GM19023 (cell line): ENCODE results near the gene RPS6KB2.

Experiments
- ATAC-seq: cut with Tn5 transposase; IDR thresholded peaks from one replicate; pipeline ENCODE4 v1.9.1; 2021; ENCODE audit warnings: mild to moderate bottlenecking, moderate library complexity; ENCODE audit not compliant: unreplicated experiment

The RPS6KB2 gene

DNA sequence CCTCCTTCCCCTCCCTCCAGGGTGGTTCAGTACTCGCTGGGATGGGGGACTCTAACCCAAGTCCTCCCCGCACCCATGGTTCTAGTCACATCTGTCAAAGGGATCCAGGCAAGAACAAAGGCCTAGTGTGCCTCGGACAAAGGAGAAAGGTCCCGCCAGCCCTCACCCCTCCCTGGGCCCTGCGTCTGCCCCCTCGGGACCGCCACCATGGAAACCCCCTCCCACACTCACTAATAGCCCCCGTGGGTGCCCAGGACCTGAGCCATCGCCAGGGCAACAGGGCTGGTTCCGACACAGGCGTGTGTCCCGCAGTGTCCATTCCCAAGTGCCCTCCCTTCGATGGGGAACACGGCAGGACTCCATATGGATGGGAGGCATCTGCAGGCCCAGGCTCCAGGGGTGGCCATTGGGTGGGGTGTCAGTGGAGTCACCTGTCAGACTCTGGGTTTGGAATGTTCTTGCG, 17.9 kb upstream of the RPS6KB2 start:
- ATAC-seq, result no peak

DNA sequence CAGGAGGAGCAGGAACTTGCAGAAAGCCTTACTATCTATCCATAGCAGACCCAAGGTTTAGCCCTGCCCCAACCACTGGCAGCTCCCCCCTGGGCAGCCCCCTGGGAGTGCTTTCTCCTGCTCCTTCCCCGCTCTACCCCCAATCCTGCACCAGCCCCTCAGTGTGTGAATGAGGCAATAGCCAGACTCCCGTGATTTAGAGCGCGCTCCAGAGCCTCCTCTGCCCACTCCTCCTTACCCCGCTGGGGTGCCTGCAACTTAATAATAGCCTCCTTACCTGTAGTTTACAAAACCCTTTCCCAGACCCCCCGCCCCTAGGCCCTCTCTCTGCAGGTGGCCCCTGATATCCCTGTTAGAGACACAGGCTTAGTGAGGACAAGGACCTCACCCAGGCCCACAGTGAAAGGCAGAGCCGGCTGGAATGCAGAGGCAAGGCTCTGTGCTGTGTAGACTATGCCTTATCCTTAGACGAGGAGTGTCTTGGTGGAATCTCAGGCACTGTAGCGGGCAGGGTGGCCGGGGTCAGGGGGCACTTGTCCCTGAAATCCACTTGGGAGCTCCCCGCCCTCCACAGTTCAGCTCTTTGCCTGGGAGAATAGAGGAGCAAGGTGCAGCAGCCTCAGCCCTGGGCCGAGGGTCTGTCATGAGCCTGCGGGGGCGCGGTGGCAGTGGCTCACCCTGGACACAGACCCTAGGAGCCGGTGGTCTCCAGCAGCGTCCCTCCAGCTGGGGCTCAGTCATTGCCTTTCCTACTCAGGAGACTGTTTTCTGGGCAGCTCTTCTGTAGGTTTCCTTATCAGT, 17.1 kb upstream of the RPS6KB2 start:
- no peak for ATAC-seq

- ATAC-seq, result no peak
Observed at GRCh38 chr11:67411785-67412152, 16.5 kb upstream of the RPS6KB2 start.

DNA sequence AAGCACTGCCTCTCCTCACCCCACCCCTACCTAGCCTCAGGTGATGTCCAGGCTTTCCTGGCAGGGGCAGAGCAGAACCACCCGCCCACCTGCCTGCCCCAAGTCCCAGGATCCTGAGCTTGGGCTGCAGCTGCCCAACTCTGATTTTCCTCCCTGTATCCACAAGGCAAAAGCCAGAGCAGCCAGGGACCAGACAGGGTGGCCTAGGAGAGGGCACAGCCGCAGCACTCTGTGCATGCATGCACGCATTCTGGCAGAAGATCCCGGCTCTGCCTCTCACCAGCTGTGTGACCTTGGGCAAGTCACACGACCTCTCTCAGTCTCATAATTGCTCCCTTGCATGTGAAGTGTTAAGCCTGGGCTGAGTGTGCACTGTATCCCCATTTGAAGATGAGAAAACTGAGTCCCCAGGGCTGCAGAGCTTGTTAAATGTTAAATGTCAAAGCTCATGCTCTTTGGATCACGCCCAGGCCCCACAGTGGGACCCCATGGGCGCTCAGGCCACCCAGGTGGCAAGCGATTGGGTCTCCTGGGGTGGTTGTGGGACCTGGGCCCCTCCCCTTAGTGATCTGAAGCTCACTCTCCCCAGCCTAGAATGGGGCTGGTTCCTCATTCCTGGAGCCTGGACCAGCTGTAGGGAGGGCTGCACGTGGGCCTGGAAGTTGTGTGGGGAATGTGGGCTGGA, 15.7 kb upstream of the RPS6KB2 start:
- ATAC-seq, result no peak

GRCh38 chr11:67413266-67413849, 14.9 kb upstream of the RPS6KB2 start:
- ATAC-seq, result no peak

GRCh38 chr11:67415501-67416304, 12.6 kb upstream of the RPS6KB2 start, which contains the start of gene CARNS1:
TSS of gene CARNS1 (plus strand) at chr11:67415678. CDS start at chr11:67416200, 522 bp downstream.
- ATAC-seq, result no peak

GRCh38 chr11:67416416-67417335, 11.6 kb upstream of the RPS6KB2 start:
- ATAC-seq, result no peak

- no peak for ATAC-seq
Observed at GRCh38 chr11:67417425-67417824, 10.9 kb upstream of the RPS6KB2 start.

DNA sequence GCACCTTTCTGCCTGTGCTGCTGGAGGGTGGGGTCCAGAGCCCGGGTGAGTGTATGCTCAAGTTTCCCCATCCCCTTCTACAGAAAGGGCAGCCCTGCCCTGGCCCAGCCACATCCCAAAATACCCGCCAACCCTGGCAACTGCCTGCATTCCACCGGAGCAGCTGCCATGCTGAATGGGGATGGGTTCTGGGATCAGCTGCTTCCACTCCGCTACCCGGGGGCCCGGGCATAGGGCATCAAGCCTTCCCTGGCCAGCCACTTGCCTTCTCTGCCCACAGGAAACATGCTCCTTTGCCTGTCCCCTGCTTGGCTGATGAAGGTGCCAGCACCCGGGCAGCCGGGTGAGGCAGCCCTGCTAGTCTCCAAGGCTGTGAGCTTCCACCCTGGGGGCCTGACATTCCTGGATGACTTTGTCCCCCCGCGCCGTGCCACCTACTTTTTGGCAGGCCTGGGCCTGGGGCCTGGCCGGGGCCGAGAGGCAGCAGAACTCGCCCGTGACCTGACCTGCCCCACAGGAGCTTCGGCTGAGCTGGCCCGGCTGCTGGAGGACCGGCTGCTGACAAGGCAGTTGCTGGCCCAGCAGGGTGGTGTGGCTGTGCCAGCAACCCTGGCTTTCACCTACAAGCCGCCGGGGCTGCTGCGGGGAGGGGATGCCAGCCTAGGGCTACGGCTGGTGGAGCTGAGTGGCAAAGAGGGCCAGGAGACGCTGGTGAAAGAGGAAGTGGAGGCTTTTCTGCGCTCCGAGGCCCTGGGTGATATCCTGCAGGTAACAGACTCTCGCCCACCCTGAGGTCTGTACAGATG, 9.6 kb upstream of the RPS6KB2 start:
- no peak for ATAC-seq

GRCh38 chr11:67419325-67420049, 8.8 kb upstream of the RPS6KB2 start:
- ATAC-seq, result no peak

- ATAC-seq, result no peak
Observed at GRCh38 chr11:67420147-67420645, 8.1 kb upstream of the RPS6KB2 start.

DNA sequence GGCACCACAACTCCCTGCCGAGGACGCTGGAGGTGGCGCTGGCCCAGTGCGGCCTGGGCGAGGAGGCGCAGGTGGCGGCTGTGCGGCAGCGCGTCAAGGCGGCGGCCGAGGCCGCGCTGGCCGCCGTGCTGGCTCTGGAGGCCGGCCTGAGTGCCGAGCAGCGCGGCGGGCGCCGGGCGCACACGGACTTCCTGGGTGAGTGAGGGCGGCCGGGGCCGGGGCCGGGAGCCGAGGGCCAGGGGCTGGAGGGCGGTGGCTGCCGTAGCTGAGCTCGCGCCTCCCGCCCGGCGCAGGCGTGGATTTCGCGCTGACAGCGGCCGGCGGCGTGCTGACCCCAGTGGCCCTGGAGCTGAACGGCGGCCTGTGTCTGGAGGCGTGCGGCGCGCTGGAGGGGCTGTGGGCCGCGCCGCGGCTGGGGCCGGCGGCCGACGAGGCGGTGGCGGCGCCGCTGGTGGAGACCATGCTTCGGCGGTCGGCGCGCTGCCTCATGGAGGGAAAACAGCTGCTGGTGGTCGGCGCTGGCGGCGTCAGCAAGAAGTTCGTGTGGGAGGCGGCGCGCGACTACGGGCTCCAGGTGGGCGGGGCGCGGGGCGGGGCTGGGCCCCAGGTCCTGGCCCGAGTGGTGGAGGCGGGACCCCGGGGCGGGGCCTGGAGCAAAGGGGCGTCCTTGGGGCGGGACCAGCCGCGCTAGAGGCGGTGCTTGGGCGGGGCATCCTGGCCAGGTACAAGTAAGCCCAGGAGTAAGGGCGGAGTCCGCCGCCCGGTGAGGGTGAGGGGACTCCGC, 7.5 kb upstream of the RPS6KB2 start:
- peak; percentile 83 for ATAC-seq

DNA sequence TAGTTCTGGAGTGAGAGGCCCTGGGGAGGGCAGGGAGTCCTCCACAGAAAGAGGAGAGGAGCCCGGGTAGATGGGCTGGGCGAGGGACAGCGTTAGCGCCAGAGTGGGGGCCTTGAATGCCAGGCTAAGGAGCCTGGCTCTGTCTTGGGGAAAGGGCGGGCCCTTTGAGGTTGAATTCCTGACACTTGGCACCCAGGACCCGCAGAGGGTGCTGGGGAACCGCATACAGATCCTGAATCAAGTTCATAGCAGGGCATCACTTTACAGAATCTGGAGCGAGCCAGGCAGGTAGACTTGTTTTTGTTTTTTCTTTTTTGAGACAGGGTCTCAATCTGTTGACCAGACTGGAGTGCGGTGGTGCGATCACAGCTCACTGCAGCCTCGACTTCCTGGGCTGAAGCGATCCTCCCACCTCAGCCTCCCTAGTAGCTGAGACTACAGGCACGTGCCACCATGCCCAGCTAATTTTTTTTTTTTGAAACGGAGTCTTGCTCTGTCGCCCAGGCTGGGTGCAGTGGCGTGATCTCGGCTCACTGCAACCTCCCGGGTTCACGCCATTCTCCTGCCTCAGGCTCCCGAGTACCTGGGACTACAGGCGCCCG, 6.8 kb upstream of the RPS6KB2 start:
- ATAC-seq, result no peak

DNA sequence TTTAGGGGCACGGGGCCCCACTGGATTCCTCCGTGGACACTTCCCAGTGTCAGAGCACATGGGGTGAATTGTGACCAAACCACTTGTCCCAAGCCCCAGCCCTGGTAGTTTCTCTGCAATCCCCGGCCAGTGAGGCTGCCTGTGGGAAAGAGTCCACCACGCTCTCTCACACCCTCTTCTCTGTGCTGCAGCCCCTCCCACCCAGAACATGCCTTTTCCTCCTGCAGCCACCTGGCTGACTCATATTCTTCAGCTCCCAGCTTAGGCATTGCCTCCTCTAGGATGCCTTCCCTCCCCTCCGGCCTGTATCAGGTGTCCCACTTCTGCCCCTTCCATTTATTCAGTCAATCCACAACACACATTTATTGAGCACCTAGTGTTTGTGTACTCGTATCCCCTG, 5.4 kb upstream of the RPS6KB2 start:
- ATAC-seq, result no peak

GRCh38 chr11:67423466-67423865, 4.8 kb upstream of the RPS6KB2 start:
- no peak for ATAC-seq

DNA sequence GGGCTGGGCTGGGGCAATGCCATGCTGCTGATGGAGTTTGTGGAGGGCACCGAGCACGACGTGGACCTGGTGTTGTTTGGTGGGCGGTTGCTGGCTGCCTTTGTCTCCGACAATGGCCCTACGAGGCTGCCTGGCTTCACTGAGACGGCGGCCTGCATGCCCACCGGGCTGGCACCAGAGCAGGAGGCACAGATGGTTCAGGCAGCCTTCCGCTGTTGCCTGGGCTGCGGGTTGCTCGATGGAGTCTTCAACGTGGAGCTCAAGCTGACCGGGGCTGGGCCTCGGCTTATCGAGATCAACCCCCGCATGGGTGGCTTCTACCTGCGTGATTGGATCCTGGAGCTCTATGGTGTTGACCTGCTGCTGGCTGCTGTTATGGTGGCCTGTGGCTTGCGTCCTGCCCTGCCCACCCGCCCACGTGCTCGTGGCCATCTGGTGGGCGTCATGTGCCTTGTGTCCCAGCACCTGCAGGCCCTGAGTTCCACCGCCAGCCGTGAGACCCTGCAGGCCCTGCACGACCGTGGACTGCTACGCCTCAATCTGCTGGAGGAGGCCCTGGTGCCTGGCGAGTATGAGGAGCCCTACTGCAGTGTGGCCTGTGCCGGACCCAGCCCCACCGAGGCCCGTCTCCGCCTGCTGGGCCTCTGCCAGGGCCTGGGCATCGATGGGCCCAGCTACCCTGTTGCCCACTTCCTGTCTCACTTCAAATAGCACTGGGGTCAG, 4.2 kb upstream of the RPS6KB2 start:
- ATAC-seq, result no peak
